ENCODE results near the gene HNMT.

DNA sequence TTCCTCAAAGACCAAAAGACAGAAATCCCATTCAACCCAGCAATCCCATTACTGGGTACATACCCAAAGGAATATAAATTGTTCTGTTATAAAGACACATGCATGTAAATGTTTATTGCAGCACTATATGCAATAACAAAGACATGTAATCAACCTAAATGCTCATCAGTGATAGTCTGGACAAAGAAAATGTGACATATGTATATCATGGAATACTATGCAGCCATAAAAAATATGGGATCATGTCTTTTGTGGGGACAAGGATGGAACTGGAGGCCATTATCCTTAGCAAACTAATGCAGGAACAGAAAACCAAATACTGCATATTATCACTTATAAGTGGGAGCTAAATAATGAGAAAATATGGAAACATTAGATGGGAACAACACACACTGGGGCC is 2.7 kb upstream of the HNMT start:
- TF ChIP-seq, protein P1, sequence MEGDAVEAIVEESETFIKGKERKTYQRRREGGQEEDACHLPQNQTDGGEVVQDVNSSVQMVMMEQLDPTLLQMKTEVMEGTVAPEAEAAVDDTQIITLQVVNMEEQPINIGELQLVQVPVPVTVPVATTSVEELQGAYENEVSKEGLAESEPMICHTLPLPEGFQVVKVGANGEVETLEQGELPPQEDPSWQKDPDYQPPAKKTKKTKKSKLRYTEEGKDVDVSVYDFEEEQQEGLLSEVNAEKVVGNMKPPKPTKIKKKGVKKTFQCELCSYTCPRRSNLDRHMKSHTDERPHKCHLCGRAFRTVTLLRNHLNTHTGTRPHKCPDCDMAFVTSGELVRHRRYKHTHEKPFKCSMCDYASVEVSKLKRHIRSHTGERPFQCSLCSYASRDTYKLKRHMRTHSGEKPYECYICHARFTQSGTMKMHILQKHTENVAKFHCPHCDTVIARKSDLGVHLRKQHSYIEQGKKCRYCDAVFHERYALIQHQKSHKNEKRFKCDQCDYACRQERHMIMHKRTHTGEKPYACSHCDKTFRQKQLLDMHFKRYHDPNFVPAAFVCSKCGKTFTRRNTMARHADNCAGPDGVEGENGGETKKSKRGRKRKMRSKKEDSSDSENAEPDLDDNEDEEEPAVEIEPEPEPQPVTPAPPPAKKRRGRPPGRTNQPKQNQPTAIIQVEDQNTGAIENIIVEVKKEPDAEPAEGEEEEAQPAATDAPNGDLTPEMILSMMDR (IDR thresholded peaks at IDR 0.05), result no peak
- TF ChIP-seq POLR2A (IDR thresholded peaks at IDR 0.05), result no peak
